Endometrial microvascular endothelial cells (primary cell): ENCODE data around the gene MX2. TPM values are rescaled to one million over a fixed set of nuclear protein-coding genes. Genes with fewer than 3 reads are reported as not detected.

Source experiments
- in situ Hi-C: cut with HindIII; loops from 2 replicates; pipeline ENCODE4 v1.10.0; 2017; ENCODE audit warnings: low sequenced_read_pairs, low pct_unique_long_range_greater_than_20kb; ENCODE audit errors: inconsistent ontology term
- total RNA-seq: library from RNA; depleted of rRNA; stranded (reverse); fragments of >200 nt; gene quantifications from one replicate; pipeline ENCODE4 v1.2.3, GENCODE V29; 2015; ENCODE audit errors: inconsistent ontology term

MX2 gene
- total RNA-seq, 1 donor from 2014 or later, result 5.2 TPM

- in situ Hi-C loops, result no loop called here
Observed at GRCh38 chr21:41425954-41426675, 64.3 kb downstream of the MX2 start, which contains the start of gene MX1. Gene MX1, plus strand, starts transcription at chr21:41426239. Its CDS starts 5,832 bp downstream, at chr21:41432071.

- in situ Hi-C loops, result no loop called here
Observed at GRCh38 chr21:41426676-41427404, 65.0 kb downstream of the MX2 start.

GRCh38 chr21:41427556-41427955 is 65.7 kb downstream of the MX2 start:
- in situ Hi-C loops, result no loop called here

- in situ Hi-C loops, result no loop called here
Observed at GRCh38 chr21:41428311-41428710, 66.5 kb downstream of the MX2 start.

GRCh38 chr21:41428847-41429246 is 67.0 kb downstream of the MX2 start:
- in situ Hi-C loops, result no loop called here

- in situ Hi-C loops, result no loop called here
Observed at GRCh38 chr21:41429305-41429704, 67.5 kb downstream of the MX2 start.

- in situ Hi-C loops, result no loop called here
Observed at GRCh38 chr21:41429925-41430491, 68.2 kb downstream of the MX2 start.

- in situ Hi-C loops, result no loop called here
Observed at GRCh38 chr21:41431788-41432548, 70.1 kb downstream of the MX2 start.

- in situ Hi-C loops, result no loop called here
Observed at GRCh38 chr21:41432562-41433460, 71.0 kb downstream of the MX2 start.

GRCh38 chr21:41433566-41433965 is 71.7 kb downstream of the MX2 start:
- in situ Hi-C loops, result no loop called here

GRCh38 chr21:41435706-41436105 is 73.9 kb downstream of the MX2 start:
- in situ Hi-C loops, result no loop called here

- in situ Hi-C loops, result no loop called here
Observed at GRCh38 chr21:41437729-41438128, 75.9 kb downstream of the MX2 start.

GRCh38 chr21:41438425-41439113 is 76.7 kb downstream of the MX2 start:
- in situ Hi-C loops, result no loop called here

GRCh38 chr21:41439248-41439647 is 77.4 kb downstream of the MX2 start:
- in situ Hi-C loops, result no loop called here

- in situ Hi-C loops, result no loop called here
Observed at GRCh38 chr21:41441546-41441945, 79.7 kb downstream of the MX2 start.

- in situ Hi-C loops, result no loop called here
Observed at GRCh38 chr21:41442481-41443186, 80.8 kb downstream of the MX2 start.

GRCh38 chr21:41443562-41443961 is 81.7 kb downstream of the MX2 start:
- in situ Hi-C loops, result no loop called here
